Activated T-cell treated with anti-CD3 and anti-CD28 coated beads, Interleukin-2, amount 50 U/mL, for 24 hours (primary cell): Measurements from ENCODE around the gene CHD1L.
"Not testable (repeated sequence)": the region's sequence is repeated elsewhere in the genome, so short reads cannot be mapped to it uniquely, and the experiment has no call there.

Experiments
- DNase-seq: peaks from one replicate; pipeline ENCODE4 v3.0.0-alpha.2; 2020
- H3K27ac Mint-ChIP-seq: 2 replicates; pipeline ENCODE4 v1.8.0; 2020; ENCODE audit warnings: mild to moderate bottlenecking, mixed read lengths
- H3K27me3 Mint-ChIP-seq: 2 replicates; pipeline ENCODE4 v1.8.0; 2020; ENCODE audit warnings: mixed read lengths
- H3K36me3 Mint-ChIP-seq: 2 replicates; pipeline ENCODE4 v1.8.0; 2020; ENCODE audit warnings: low read depth, mixed read lengths
- H3K4me1 Mint-ChIP-seq: 2 replicates; pipeline ENCODE4 v1.8.0; 2020; ENCODE audit warnings: low read depth, mixed read lengths
- H3K4me3 Mint-ChIP-seq: 2 replicates; pipeline ENCODE4 v1.8.0; 2020; ENCODE audit warnings: mild to moderate bottlenecking, moderate library complexity, mixed read lengths
- H3K9me3 Mint-ChIP-seq: 2 replicates; pipeline ENCODE4 v1.8.0; 2020; ENCODE audit warnings: mixed read lengths

CHD1L gene

DNA sequence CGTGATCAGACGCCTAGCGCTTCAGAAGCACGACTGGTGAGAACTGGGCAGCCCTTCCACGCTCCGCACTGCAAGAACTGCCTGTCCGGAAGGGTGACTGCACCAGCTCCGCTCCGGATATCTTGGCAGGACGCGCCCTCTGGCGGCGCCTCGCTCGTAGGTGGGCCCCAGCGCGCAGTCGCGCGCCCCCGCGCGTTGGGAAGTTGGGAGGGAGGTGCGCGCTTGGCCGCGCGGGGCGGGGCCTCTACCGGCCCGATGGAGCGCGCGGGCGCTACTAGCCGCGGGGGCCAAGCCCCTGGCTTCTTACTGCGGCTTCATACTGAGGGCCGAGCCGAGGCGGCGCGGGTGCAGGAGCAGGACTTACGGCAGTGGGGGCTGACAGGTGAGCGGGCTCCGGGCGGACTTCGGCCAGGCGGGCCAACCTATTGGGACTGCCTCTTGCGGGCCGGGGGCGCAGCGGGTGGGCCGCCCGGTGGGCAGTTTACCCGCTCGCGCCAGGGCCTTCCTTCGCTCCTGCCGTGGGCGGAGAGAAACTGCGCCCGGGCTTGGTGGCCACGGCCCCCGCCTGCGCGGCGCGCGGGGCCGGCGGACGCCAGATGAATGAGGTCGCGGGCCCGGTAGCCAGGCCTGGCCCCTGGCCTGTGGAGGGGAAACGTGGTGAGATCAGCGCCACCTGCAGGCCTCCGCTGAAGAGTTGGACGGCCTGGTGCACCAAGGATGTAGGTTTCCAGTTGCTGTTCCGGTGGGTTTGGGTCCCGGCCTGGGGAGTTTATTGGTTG, at the start of gene CHD1L:
TSS of gene CHD1L (plus strand) at position 236 of the 779 bp plus-strand sequence. CDS start at position 256, 20 bp downstream.
- peak; percentile 95 for DNase-seq
- no peaks in the 10 kb centered on the region for H3K27me3 Mint-ChIP-seq
- H3K27ac Mint-ChIP-seq, result peak within 1 kb of the TSS; percentile 86
- peaks cover 40% of the 10 kb centered on the region for H3K4me1 Mint-ChIP-seq
- H3K36me3 Mint-ChIP-seq, result peaks cover 29% of the 10 kb centered on the region
- H3K9me3 Mint-ChIP-seq, result no peaks in the 10 kb centered on the region
- H3K4me3 Mint-ChIP-seq, result peak within 1 kb of the TSS; percentile 94

DNA sequence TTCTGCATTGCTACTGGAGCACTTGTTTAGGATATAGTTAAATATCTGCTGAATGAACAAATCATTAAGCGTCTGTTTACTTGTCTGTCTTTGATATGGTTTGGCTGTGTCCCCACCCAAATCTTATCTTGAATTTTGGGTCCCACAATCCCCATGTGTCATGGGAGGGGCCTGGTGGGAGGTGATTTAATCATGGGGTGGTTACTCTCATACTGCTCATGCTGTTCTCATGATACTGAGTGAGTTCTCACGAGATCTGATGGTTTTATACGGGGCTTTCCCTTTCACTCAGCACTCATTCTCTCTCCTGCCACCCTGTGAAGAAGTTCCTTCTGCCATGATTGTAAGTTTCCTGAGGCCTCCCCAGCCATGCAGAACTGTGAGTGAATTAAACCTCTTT, 45.2 kb upstream of the CHD1L start:
- not testable (repeated sequence) for H3K27me3 Mint-ChIP-seq, H3K4me1 Mint-ChIP-seq, H3K36me3 Mint-ChIP-seq, H3K9me3 Mint-ChIP-seq, H3K27ac Mint-ChIP-seq, DNase-seq, H3K4me3 Mint-ChIP-seq

DNA sequence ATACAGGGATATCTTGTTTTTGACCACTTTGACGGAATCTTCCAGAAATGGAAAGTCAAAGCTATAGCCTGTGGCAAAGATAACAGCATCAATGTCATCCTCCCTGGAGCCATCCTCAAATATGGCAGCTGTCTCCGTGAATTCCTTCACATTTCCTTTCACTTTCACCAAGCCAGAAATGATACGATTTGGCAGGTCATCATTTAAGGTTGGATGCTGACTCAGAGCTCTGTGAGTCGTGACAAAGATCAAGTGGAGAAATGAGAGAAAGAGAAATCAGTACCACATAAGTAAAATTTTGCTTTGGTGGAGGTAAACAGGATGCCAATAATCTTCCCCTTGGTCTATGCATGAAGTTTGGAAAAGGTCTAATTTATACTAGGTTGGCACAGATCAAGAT, 41.2 kb upstream of the CHD1L start:
- no peaks in the 10 kb centered on the region for H3K36me3 Mint-ChIP-seq
- peaks cover 5% of the 10 kb centered on the region for H3K4me1 Mint-ChIP-seq
- no peaks in the 10 kb centered on the region for H3K9me3 Mint-ChIP-seq
- DNase-seq, result no peak
- H3K27me3 Mint-ChIP-seq, result no peaks in the 10 kb centered on the region
- H3K27ac Mint-ChIP-seq, result no peak overlapping the region
- no peak overlapping the region for H3K4me3 Mint-ChIP-seq

DNA sequence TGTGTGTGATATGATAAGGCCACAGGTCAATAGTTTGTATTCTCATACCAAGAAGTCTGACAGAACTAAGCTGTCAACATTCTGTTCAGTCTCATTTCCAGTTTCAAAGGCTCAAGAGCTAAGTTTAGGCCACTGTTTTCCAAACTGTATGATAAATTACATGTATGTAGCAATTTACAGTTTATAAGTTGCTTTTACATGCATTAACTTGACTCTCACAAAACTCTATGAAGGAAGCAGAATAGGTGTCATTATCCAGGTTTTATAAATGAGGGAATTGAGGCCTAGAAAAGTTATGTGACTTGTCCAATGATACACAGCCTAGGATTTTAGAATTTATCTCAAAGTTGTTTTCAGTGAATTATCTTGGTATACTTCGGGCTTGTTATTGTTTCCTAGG, 40.7 kb upstream of the CHD1L start:
- no peak overlapping the region for H3K4me3 Mint-ChIP-seq
- peaks cover 5% of the 10 kb centered on the region for H3K4me1 Mint-ChIP-seq
- no peaks in the 10 kb centered on the region for H3K27me3 Mint-ChIP-seq
- no peak for DNase-seq
- no peaks in the 10 kb centered on the region for H3K36me3 Mint-ChIP-seq
- no peak overlapping the region for H3K27ac Mint-ChIP-seq
- H3K9me3 Mint-ChIP-seq, result no peaks in the 10 kb centered on the region

DNA sequence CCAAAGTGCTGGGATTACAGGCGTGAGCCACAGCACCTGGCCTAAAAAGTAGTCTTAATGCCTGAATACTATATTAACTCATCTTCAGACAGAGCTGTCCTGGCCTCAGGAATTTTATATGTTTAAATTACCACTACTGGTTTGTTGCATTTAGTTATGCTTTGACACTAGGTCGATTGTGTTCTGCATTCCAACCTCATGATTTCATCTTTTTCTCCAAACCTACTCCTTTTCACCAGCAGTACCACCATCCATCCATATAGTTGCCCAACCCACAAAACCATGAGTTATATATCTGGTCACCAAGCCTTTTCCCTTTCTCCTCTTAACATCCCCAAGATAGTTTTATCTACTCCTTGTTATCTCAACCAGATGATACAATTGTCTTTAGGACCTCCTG, 39.9 kb upstream of the CHD1L start:
- Mint-ChIP-seq H3K4me3 (no peak overlapping the region), H3K36me3 (no peaks in the 10 kb centered on the region), H3K9me3 (no peaks in the 10 kb centered on the region), H3K27me3 (no peaks in the 10 kb centered on the region), H3K4me1 (peaks cover 5% of the 10 kb centered on the region), H3K27ac (no peak overlapping the region)
- no peak for DNase-seq

DNA sequence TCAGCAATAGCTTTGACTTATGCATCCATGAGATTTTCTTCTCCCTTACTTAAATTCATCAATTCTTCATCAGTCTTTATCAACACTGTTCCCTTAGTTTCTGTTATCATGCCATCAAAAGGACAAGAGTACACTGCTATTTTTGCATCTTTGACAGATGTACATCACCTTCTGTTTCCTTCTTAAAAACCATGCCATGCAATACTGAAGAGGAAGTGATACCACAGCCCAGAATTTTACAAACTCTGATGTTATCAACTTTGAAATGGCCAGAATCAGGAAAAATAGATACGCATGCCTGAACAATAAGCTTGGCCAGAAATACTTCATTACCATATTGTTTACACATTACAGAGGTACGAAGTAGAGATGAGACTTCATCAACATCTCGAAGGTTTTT, 38.4 kb upstream of the CHD1L start:
- Mint-ChIP-seq H3K4me3 (no peak overlapping the region), H3K36me3 (no peaks in the 10 kb centered on the region), H3K9me3 (no peaks in the 10 kb centered on the region), H3K27ac (no peak overlapping the region), H3K27me3 (no peaks in the 10 kb centered on the region), H3K4me1 (peaks cover 5% of the 10 kb centered on the region)
- no peak for DNase-seq

DNA sequence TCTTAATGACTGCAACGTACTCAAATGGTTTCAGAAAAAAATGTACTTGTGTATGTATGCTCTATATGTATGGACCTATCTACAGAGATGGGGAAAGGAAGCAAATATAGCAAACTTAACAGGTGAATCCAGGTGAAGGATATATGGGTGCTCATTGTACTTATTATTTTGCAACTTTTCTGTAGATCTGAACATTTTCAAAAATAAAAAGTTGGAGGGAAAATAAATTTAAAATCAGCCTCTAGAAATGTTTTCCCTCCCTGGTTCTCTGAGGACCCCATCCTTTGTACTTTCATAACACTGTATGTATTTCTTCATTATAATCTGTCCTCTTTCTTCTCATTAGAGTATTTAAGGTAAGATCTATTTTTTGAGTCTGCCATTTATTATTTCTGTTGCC, 35.3 kb upstream of the CHD1L start:
- Mint-ChIP-seq H3K27ac (no peak overlapping the region), H3K27me3 (no peaks in the 10 kb centered on the region), H3K4me1 (no peaks in the 10 kb centered on the region), H3K4me3 (no peak overlapping the region), H3K9me3 (no peaks in the 10 kb centered on the region), H3K36me3 (no peaks in the 10 kb centered on the region)
- no peak for DNase-seq

DNA sequence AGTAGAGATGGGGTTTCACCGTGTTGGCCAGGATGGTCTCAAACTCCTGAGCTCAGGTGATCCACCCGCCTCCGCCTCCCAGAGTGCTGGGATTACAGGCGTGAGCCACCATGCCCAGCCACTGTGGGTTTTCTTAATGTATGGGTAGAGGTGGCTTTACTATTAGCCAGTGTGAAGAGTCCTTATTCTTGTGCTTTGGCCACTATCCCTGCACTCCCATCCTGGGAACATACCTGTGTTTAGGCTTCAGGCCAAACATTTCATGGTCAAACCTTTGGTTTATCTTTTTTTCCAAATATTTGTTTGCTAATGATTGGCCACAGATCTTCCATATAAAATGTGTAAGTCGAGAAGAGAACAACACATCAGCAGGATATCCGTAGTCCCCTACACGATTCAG, 33.9 kb upstream of the CHD1L start:
- Mint-ChIP-seq H3K9me3 (no peaks in the 10 kb centered on the region), H3K4me1 (no peaks in the 10 kb centered on the region)

DNA sequence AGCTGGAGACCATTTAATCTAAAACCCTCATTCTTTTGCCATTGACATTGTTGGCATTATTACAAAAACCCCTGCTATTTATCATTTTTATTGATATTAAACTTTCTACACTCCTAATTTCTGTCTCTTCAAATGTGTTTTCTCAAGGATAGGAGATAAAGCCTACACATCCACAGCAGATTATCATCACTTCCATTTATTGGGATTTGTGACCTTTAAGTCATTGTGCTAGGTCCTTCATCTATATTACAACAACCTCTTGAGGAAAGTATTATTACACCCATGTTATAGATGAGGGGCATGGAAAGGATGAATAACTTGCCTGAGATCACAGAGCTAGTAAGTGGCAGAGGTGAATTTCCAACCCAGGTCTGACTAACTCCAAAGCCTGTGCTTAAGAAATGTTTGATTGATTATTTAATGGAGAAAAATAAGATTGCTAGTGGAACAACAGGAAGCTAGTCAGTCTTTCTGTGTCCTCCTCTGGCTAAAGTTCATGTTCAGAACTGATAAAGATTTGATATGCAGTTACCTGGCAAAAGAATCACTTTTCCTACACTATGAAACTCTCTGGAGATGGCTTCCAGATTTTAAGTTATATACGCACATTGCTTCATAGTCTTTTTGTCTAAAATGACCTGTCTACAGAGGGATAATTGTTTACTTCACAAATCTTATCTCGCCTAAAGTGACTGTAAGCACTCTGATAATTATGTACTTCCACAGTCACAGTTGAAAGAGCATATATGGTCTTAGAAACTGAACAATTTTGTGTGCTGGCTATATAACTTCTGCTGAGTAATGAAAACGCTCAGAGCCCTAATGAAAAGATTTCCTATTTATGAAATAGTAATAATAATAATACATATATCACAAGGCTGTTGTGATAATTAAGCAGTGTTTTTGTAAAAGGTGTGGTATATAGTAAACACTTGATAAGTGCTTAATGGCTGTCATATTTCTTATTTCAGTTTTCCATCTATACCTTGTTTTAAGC, 32.4 kb upstream of the CHD1L start:
- H3K27me3 Mint-ChIP-seq, result no peaks in the 10 kb centered on the region
- no peaks in the 10 kb centered on the region for H3K9me3 Mint-ChIP-seq
- H3K36me3 Mint-ChIP-seq, result no peaks in the 10 kb centered on the region
- H3K4me3 Mint-ChIP-seq, result no peak overlapping the region
- H3K27ac Mint-ChIP-seq, result no peak overlapping the region
- no peak for DNase-seq
- H3K4me1 Mint-ChIP-seq, result no peaks in the 10 kb centered on the region

More for the DNA sequence above, 33.9 kb upstream of the CHD1L start:
- H3K36me3 Mint-ChIP-seq, result no peaks in the 10 kb centered on the region
- no peak overlapping the region for H3K27ac Mint-ChIP-seq
- H3K4me3 Mint-ChIP-seq, result no peak overlapping the region
- no peak for DNase-seq
- H3K27me3 Mint-ChIP-seq, result no peaks in the 10 kb centered on the region

DNA sequence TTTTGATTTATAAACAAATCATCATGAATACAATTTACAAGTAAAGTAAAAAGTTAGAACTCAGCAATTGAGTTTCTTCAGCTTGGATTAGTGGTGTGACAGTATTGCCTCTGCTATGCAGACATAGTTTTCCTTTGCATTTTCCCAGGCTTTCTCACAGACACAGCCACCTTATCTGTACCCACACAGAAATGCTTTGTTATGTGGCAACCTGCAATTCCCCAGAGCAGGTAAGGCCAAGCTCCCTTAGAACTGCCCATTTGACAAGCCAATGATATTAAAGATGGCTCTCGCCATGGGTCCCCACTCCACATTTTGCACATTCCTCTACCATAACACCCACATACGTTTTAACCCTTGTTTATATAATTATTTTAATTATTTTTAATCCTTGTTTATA, 31.5 kb upstream of the CHD1L start:
- DNase-seq, result no peak
- Mint-ChIP-seq H3K4me1 (no peaks in the 10 kb centered on the region), H3K9me3 (no peaks in the 10 kb centered on the region), H3K27ac (no peak overlapping the region), H3K27me3 (no peaks in the 10 kb centered on the region), H3K4me3 (no peak overlapping the region), H3K36me3 (no peaks in the 10 kb centered on the region)

DNA sequence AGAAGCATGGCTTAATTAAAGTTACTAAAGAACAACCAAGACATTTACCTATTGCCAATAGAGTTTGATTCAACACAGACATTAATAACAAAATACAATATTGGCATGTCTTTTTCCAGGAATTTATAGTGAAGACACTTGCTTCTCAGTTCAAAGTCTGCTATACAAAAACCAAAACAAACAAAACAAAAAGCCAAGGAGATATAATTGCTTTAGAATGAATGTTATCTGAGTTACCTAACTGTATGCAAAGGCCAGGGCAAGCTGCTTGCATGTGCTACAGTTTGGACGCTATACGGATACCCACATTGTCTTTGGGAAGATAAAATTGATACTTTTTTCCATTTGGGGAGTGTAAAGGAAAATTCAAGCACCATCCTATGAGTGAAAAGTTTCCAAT, 30.9 kb upstream of the CHD1L start:
- no peak overlapping the region for H3K4me3 Mint-ChIP-seq
- H3K36me3 Mint-ChIP-seq, result no peaks in the 10 kb centered on the region
- H3K27ac Mint-ChIP-seq, result no peak overlapping the region
- no peaks in the 10 kb centered on the region for H3K9me3 Mint-ChIP-seq
- no peak for DNase-seq
- peaks cover 1% of the 10 kb centered on the region for H3K4me1 Mint-ChIP-seq
- H3K27me3 Mint-ChIP-seq, result no peaks in the 10 kb centered on the region

DNA sequence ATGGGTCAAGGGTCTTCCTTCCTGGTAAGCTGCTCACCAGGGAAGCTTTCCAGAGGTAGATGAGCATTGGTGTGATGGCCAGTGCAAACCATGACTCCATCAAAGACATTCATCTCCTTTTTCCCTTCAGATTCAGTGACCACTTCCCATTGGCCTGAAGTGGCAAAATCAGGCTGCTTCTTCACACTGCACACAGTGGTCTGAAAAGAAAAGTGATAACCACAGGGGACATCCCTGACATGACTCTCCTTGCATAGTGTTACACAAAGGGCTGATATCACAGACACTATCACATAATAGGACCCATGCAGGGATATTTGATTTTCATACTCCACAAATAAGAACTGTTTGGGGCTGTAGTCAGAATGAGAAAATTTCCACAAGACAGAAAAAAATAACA, 29.2 kb upstream of the CHD1L start:
- Mint-ChIP-seq H3K27me3 (no peaks in the 10 kb centered on the region), H3K4me1 (peaks cover 1% of the 10 kb centered on the region), H3K9me3 (no peaks in the 10 kb centered on the region)

DNA sequence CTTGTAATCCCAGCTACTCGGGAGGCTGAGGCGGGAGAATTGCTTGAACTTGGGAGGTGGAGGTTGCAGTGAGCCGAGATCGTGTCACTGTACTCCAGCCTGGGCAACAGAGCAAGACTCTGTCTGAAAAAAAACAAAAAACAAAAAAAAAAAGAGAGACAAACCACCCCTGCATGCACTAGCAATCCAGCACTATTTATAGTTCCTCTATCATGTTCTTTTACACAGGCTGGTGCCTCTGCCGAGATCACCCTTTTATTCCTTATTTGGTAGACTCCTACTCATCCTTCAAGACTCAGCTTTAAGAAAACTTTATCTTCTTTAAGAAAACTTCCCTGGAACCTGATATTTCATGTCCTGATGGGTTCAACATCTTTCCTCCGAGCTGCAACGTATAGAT, 28.2 kb upstream of the CHD1L start:
- Mint-ChIP-seq H3K4me1 (peaks cover 1% of the 10 kb centered on the region), H3K4me3 (no peak overlapping the region), H3K27me3 (no peaks in the 10 kb centered on the region), H3K27ac (no peak overlapping the region), H3K36me3 (no peaks in the 10 kb centered on the region), H3K9me3 (no peaks in the 10 kb centered on the region)
- DNase-seq, result no peak

More for the DNA sequence above, 29.2 kb upstream of the CHD1L start:
- DNase-seq, result no peak
- Mint-ChIP-seq H3K27ac (no peak overlapping the region), H3K4me3 (no peak overlapping the region), H3K36me3 (no peaks in the 10 kb centered on the region)

DNA sequence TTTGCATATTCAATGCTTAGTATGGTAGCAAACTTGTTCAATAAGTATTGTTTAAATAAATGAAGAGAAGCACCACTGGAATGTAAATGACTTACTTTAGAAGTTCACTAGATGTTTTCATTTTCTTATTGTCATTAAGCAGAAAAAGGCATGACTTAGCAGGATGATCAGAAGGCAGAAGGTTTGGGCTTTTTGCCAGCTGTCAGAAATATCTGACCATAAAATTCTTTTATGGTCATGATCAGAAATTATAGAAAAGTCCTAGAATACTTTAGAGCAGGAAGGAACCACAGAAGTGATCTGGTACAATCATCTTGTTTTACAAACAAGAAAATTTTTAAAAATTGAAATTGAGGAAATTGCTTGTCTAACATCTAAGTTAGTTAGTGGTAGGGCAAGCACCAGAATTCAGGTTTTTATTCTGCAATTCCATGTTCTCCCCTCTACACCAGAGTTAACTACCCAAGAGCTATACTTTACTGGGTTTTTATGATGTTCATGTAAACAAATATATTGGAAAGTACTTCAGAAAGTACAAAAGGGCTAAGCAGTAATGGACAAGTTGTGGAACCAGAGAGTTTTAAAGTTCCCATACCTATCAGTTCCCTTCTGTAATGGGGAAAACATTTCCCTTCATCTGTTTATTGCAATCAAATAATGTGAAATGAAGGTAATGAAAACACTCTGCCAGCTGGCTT, 27.5 kb upstream of the CHD1L start:
- DNase-seq, result no peak
- H3K27me3 Mint-ChIP-seq, result no peaks in the 10 kb centered on the region
- H3K9me3 Mint-ChIP-seq, result no peaks in the 10 kb centered on the region
- H3K4me1 Mint-ChIP-seq, result peaks cover 1% of the 10 kb centered on the region
- no peaks in the 10 kb centered on the region for H3K36me3 Mint-ChIP-seq
- H3K4me3 Mint-ChIP-seq, result no peak overlapping the region
- no peak overlapping the region for H3K27ac Mint-ChIP-seq
